Ramos (cell line): ENCODE results near the gene HLCS.

Experiments used
- in situ Hi-C: fragments of 300-500 bp; cut with MboI; formaldehyde crosslinking; loops from one replicate; pipeline ENCODE4 v1.14.3; 2022; ENCODE audit warnings: low sequenced_read_pairs; ENCODE audit not compliant: unreplicated experiment

The HLCS gene

DNA sequence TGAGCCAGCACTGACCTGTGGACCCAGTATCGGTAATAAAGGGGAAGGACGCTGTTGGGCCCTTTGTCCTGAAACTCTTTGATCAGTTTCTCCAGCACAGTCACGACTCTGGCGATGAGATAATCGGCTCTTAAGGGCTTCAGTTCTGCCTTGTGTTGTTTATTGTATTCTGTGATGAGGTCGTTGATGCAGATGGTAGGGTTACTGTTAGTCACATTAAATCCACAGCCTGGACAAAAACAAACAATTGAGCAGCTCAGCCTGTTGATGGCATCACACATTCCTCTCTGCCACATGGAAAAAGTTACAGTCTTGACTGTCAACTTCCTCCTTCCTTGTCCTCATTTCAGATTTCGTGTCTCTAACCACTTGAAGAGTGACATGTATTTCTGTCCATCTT lies 209.9 kb downstream of the HLCS start:
- in situ Hi-C loops = no loop called here

- in situ Hi-C loops = no loop called here
Observed at GRCh38 chr21:36754241-36754898, 212.1 kb downstream of the HLCS start.

DNA sequence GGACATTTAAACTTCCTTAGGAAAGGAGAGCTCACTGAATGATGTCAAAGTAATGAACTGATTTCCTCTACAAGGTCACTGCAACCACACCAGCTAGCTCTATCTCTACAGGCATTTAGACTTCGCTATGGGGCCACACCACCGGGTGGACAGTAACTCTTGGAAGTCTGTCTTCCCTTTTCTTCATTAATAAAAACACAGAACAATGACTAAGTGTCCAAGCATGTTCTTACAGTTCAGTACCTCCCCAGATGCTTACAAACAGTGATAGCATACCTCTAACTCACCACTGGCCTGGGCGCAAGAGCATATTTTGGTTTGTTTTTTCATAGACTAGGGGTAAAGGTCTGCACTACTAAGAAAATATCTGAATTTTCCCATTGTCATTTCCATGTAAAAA lies 212.9 kb downstream of the HLCS start:
- in situ Hi-C loops = no loop called here

GRCh38 chr21:36751383-36751782 lies 215.1 kb downstream of the HLCS start:
- in situ Hi-C loops = no loop called here

DNA sequence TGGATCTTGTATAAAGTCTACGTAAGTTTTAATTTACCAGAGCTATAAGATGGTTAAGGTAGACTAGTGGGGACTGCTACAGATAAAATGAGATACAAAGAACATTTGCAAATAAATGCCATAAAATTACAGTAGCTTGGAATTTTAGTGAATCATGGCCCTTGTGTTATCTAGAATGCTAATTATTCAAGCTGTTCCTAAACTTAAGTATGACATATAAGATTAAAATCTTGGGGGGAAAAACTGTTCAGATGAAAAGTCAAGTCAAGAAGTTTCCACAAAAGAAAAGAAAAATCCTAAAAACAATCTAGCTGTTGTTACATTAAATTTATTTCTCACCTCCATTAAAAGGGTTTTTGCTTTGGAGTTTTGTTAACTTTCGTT lies 215.9 kb downstream of the HLCS start:
- in situ Hi-C loops = no loop called here

DNA sequence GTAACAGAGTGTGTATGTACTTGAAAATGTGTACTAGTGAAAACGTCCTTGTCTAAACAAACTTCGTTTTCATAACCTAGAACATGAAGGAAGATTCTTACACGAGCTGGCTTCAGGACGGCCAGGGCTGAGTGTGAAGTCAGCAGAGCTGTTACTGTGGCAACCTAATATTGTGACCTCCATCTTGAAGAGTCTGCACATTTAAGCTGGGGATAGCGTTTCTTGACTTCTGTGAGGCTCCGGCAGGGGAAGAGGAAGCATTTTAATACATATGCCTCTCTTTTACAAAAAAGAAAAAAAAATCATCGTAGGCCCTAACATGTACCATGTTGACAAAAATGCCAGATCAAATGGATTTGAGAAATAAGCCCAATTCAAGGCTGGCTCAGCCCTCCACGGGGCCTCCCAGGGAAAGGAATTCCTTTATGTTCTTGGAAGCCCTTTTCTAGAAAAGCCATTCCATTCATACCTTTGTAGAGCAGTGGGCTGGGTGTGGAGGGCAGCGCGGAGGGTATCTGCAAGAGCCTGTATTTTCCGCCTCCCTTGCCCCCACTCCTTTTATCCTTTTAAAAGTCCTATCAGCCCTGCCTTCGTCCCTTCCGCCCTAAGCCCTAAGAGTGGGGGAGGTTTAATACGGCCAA lies 216.4 kb downstream of the HLCS start:
- in situ Hi-C loops = no loop called here

- in situ Hi-C loops = no loop called here
Observed at GRCh38 chr21:36747815-36748383, 218.6 kb downstream of the HLCS start.

DNA sequence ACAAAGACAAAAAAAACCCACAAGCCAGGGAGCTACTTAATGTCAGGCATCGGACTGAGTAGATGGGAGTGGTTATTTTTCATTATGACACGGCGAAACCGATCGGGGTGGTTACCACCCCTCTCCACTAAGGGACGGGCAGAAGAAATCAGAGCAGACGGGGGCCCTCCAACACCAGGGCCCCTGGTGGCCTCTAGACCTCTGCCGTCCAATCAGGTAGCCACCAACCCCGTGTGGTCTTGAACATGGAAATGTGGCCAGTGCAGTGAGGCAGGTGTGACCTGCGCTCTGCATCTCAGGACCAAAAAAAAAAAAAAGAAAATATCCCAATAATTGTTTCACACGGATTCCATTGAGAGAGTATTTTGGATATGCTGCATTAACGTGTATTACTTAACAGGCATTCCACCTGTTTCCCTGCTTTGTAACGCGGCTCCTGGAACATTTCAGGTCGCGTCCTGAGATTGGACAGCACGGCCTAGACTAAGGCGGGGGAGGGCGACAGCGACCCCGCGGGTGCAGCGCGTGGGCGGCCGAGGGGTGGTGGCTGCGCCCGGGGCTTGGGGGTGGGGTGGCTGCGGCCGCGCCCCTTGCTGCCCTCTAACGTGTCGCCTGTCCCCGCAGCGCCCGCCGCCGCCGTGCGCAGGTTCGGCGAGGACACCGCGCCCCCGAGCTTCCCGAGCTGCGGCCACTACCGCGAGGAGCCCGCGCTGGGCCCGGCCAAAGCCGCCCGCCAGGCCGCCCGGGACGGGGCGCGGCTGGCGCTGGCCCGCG lies 219.2 kb downstream of the HLCS start:
- in situ Hi-C loops = no loop called here

DNA sequence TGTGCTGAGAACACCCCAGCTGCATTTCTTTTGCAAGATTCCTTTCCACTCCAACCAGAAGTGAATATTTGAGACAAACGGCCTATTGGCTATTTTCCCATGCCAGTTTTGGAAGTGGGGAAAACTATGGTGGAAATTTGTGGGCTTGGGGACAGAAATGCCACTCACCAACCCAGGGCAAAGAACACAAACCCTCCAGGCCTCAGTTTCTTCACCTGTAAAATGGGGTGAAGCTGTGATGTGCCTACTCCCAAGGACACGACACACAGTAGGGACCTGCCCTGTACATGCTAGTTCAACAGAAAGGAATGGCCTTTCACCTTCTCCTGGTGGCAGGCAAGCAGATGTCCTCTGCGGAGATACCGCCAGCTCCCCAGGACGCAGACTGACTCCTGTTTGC lies 221.0 kb downstream of the HLCS start:
- in situ Hi-C loops = no loop called here

- in situ Hi-C loops = no loop called here
Observed at GRCh38 chr21:36744560-36745231, 221.8 kb downstream of the HLCS start.

DNA sequence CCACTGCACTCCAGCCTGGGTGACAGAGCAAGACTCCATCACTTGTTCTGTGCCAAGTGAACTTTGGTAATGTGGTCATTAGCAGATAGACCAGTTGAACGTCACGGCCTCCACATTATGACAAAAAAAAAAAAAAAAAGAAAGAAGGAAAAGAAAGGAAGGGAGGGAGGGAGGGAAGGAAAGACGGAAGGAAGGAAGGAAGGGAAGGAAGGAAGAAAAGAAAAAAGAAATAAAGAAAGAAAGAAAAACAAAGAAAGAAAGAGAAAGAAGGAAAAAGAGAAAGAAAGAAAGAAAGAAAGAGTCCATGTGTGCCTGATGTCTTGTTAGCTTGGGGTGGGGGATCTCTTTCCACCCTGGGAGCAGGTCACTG lies 222.3 kb downstream of the HLCS start:
- in situ Hi-C loops = no loop called here

- in situ Hi-C loops = no loop called here
Observed at GRCh38 chr21:36743446-36743845, 223.0 kb downstream of the HLCS start.

GRCh38 chr21:36743008-36743407 lies 223.5 kb downstream of the HLCS start:
- in situ Hi-C loops = no loop called here

GRCh38 chr21:36741506-36741905 lies 225.0 kb downstream of the HLCS start:
- in situ Hi-C loops = no loop called here

GRCh38 chr21:36738489-36739126 lies 227.9 kb downstream of the HLCS start:
- in situ Hi-C loops = no loop called here

DNA sequence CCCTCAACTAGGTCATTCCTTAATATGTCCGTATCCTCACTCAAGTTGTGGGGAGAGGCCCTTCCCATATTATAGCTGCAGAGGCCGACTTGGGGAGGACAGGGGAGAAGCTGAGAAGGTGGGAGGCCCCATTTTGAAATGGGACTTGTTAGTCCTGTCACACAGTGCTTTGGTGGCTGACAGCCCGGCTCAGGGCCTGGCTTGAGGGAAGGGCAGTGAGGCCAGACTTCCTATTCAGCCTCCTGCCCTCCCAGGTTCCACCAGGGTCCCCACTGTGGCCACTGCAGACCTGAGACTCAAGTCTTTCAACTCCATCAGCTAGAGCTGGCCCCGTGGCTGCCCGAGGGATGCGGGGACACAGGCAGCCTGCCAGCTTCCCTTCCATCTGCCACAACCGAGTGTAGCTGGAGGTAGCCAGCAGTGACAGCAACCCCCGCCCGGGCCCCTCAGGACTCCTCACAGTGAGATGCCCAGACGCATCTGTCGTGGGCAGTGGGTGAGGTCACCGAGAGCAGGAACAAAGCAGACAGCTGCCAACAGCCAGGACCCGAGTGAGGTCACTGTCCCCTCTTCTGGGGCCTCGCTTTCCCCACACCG lies 230.6 kb downstream of the HLCS start:
- in situ Hi-C loops = no loop called here

DNA sequence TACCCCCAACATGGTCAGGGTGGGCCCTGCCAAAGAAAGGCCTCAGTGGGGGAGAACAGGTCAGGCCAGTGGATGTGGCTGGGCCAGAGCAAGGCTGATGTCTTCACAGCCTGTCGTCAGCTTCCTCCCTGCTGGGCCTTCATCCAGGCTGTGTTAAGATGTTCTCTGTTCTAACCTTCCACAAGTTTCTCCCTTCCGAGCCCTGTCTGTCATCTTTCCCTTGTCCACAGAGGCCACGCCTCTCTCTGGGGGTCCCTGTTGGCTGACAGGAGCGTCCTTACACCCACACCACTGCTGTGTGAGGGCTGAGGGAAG lies 231.3 kb downstream of the HLCS start:
- in situ Hi-C loops = no loop called here

DNA sequence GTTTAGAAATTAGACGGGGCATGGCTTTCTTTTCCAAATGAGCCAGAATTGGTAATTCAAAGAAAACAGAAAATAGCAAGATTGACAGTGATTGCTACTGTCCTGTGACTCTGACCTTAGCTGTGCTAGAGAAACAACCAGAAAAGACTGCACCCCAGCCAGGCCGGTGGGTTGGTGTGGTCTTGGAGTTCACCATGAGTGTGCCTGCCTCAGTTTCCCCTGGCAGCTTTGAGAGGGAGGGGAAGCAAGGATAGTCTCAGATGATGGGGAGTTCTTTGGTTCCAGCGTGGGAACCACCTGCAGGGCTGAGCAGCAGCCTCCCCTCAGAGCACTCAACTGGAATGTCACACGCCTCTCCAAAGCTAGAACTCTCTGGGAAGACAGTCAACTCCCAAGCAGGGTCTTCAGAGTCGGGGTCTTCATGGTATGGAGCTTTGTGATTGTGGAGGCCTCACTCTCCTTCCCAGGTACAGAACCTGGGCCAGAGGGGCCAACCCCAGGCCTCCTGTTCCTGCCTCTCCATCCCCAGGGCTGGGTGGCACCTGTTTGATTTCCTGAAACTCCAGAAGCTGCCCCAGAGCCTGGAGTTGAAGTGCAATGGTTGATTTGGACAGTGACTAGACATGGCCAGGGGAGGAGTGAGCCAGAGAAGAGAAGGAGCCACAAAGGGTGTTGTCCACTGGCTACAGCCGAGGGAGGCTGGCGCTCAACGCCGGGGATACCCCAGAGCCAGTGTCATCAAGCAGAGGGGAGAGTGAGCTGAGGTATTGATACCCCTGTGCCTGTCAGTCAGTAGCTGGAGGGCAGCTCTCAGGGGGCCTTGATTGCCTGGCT lies 231.9 kb downstream of the HLCS start:
- in situ Hi-C loops = no loop called here

DNA sequence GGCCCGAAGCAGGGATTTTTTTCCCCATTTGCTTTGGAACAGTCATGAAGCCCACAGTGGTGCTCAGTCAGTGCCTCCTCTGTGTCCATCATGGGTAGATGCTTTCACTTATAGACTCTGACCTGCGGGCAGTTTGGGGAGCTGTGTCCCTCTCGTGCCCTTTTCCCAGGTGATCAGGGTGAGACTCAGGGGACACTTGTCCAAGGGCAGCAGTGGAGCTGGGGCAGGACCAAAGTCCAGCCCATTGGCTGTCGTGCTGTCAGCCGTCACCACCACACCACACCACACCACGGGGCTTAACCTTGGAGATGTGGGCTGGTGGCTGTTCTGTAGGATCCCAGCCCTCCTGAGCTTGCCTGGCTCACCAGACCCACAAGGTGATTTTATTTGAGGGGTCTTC lies 232.6 kb downstream of the HLCS start:
- in situ Hi-C loops = no loop called here
